NCI-H345 (cell line): ENCODE measurements around the gene NBR1.
"Not testable (repeated sequence)": the region's sequence is repeated elsewhere in the genome, so short reads cannot be mapped to it uniquely, and the experiment has no call there.

ENCODE experiments used
- DNase-seq: peaks from one replicate; lab custom pipeline; 2025; lab: John Stamatoyannopoulos, UW

NBR1 gene, protein sequence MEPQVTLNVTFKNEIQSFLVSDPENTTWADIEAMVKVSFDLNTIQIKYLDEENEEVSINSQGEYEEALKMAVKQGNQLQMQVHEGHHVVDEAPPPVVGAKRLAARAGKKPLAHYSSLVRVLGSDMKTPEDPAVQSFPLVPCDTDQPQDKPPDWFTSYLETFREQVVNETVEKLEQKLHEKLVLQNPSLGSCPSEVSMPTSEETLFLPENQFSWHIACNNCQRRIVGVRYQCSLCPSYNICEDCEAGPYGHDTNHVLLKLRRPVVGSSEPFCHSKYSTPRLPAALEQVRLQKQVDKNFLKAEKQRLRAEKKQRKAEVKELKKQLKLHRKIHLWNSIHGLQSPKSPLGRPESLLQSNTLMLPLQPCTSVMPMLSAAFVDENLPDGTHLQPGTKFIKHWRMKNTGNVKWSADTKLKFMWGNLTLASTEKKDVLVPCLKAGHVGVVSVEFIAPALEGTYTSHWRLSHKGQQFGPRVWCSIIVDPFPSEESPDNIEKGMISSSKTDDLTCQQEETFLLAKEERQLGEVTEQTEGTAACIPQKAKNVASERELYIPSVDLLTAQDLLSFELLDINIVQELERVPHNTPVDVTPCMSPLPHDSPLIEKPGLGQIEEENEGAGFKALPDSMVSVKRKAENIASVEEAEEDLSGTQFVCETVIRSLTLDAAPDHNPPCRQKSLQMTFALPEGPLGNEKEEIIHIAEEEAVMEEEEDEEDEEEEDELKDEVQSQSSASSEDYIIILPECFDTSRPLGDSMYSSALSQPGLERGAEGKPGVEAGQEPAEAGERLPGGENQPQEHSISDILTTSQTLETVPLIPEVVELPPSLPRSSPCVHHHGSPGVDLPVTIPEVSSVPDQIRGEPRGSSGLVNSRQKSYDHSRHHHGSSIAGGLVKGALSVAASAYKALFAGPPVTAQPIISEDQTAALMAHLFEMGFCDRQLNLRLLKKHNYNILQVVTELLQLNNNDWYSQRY

GRCh38 chr17:43170766-43171585, at the start of gene NBR1:
Gene NBR1, plus strand, starts transcription at chr17:43171214. Its CDS starts 4,586 bp downstream, at chr17:43175800.
- DNase-seq, result peak; percentile 98

- DNase-seq, result peak; percentile 99
Observed at GRCh38 chr17:43125133-43125966, 45.7 kb upstream of the NBR1 start, which contains the start of gene BRCA1. Gene BRCA1, minus strand, starts transcription at chr17:43125364. Its CDS starts 1,268 bp downstream, at chr17:43124096.

DNA sequence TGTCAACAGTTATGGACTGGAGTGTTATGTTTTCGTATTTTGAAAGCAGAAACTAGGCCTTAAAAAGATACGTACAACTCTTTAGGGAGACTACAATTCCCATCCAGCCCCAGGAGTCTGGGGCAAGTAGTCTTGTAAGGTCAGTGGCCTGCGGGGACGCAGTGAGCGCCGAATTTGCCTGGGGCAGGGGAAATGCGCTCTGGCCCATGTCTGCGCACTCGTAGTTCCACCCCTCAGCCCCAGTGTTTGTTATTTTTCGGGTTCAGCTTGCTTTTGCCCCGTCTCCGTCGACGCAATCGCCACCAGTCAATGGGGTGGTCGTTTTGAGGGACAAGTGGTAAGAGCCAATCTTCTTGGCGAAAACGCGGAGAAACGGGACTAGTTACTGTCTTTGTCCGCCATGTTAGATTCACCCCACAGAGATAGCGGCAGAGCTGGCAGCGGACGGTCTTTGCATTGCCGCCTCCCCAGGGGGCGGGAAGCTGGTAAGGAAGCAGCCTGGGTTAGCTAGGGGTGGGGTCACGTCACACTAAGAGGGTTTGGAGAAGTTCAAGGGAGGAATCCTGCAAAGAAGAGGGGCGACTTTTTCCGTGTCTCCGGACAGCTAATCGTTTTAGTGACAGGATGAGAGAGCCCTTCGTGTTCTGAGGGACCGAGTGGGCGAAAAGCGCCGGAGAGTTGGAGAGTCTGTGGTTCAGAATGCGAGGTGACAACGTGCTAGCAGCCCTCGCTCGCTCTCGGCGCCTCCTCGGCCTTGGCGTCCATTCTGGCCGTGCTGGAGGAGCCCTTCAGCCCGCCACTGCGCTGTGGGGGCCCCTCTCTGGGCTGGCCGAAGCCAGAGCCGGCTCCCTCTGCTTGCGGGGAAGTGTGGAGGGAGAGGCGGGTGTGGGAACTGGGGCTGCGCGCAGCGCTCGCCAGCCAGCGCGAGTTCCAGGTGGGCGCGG, 44.8 kb upstream of the NBR1 start:
- DNase-seq, result no peak

DNA sequence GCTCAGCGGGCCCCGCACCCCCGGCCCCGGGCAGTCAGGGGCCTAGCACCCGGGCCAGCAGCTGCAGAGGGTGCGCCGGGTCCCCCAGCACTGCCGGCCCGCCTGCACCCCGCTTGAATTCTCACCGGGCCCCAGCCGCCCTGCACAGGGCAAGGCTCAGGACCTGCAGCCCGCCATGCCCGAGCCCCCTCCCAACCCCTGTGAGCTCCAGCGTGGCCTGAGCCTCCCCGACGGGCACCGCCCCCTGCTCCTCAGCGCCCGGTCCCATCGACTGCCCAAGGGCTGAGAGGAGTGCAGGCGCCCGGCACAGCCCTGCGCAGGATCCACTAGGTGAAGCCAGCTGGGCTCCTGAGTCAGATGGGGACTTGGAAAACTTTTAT, 44.1 kb upstream of the NBR1 start:
- DNase-seq, result no peak

DNA sequence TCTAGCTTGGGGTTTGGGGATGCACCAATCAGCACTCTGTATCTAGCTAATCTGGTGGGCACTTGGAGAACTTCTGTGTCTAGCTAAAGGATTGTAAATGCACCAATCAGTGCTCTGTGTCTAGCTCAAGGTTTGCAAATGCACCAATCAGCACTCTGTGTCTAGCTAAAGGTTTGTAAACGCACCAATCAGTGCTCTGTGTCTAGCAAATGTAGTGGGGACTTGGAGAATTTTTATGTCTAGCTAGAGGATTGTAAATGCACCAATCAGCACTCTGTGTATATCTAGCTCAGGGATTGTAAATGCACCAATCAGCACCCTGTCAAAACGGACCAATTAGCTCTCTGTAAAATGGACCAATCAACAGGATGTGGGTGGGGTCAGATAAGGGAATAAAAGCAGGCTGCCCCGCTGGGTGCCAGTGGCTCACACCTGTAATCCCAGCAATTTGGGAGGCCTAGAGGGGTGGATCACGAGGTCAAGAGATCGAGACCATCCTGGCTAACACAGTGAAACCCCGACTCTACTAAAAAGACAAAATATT, 43.6 kb upstream of the NBR1 start:
- DNase-seq, result not testable (repeated sequence)

- DNase-seq, result no peak
Observed at GRCh38 chr17:43129671-43130010, 41.4 kb upstream of the NBR1 start.

DNA sequence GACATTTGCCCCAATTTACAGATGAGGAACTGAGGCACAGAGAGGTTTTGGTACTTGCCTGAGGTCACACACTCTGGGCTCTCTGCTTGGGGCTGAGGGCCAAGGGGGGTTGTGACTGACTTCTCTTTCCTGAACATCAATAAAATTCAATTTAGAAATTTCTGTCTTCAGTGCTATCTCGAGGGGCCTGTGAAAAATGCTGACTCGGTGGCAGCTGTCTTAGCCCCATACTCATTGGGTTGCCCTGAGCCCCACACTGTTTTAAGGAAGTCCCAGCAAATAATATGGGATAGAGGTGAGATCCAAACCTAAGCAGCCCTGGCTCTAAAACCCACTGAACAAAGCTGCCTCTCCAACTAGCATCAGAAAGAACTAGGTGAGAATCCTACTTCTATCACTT, 38.9 kb upstream of the NBR1 start:
- no peak for DNase-seq

- DNase-seq, result not testable (repeated sequence)
Observed at GRCh38 chr17:43133439-43133838, 37.6 kb upstream of the NBR1 start.

DNA sequence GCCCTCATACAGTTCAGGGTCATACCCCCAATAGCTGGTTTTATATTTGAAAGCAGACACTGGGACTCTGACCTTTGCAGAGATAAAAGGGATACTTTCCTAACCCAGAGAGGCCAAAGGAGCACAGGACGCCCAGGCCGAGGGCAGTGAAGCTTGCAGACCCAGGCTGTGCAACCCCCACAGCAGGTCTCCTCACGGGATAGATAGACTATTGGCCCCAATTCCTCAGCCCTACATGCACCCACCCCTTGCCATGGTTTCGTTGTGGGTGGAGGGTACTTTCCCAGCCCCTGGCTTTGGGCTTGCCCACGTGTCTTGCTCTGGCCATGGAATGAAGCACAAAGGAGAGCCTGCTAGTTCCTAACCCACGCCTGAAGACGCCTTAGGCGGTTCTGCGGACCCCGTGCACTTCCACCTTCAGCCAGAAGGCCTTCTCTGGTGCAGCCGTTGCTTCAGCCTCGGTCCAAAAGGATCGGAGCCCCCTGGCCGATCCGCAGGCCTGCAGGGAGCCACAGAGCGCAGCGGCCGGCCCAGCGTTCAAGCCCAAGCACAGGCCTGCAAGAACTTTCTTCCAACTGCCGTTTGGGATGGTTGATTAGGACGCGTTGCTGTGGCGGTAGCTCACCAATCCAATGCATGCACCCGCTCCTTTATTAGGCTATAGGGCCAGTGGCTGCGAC, 36.1 kb upstream of the NBR1 start:
- no peak for DNase-seq

DNA sequence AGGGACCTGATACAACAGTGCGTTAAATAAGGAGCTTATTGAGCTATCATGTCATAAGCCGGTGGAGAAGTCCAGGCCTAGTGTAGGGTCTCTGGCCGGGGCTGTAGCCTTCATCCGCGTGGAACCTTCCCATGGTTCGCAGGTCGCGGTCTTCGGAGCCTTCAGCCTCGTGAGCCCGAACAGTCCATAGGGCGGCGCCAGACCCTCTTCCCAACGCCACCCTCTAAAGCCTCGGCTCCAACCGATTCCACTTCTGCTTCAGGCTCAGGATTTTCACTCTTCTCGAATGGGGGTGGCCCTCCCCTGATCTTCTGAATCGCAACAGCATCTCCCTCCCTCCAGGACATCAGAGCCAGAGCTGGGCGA, 35.6 kb upstream of the NBR1 start:
- DNase-seq, result no peak

- not testable (repeated sequence) for DNase-seq
Observed at GRCh38 chr17:43136574-43136973, 34.4 kb upstream of the NBR1 start.

GRCh38 chr17:43138531-43138930, 32.5 kb upstream of the NBR1 start:
- not testable (repeated sequence) for DNase-seq

GRCh38 chr17:43140396-43141332, 30.4 kb upstream of the NBR1 start:
- DNase-seq, result no peak

DNA sequence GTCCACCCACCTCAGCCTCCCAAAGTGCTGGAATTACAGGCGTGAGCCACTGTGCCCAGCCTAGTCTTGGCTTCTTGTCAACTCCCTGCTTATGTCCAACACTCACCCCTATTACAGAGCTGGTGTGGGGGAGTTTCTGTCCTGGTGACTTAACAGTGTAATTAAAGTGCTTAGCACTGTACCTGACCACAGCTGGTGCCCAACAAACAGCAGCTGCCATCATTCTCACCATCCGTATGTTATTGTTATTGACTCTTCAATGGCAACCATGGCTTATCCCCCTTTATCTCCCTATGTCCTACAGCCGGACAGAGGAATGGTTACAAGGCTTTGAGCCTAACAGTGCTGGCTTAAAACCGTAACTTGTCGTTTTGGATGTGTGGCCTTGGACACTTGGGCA, 28.9 kb upstream of the NBR1 start:
- no peak for DNase-seq

GRCh38 chr17:43143201-43143600, 27.8 kb upstream of the NBR1 start:
- DNase-seq, result no peak

DNA sequence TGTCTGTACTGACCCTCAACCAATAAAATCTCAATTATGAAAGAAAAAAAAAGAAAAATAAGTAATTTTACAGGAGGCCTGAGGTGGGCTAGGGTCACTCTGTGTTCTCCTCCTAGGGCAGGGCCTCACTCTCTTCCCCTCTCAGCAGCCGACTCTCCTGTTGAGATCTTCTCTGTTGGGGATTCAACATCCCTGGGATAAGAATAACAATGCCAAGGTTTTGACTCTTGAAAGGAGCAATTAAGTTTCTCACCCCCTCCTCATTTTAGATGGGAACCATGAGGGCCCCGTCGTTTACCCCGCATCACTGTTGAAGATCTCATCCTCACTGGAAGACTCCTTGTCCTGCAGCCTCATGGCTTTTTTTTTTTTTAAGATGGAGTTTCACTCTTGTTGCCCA, 24.4 kb upstream of the NBR1 start:
- DNase-seq, result no peak

DNA sequence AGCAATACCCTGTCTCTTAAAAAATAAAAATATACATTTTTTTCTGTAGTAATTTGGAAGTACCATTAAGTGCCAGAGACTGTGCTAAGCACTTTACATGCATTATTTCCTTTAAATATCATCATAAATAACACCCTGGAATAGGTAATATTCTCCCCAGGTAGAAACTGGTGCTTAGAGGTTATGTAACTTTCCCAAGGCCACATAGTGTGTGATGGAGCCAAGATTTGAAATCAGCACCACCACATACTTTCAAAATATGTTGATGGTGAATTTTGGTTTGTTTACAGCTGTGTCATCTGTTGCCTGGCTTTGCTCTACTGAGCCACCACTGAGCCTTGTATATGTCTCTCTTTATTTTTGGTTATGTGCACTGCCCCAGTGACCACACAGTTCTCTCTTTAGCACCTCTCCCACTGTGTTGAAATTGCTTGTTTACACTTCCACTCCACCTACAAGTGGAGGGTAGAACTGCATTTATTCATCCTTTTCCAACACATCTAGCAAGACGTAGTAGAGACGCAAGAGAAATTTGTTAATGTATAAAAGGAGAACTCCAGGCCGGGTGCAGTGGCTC, 19.0 kb upstream of the NBR1 start:
- no peak for DNase-seq
